SU-DHL-6 (cell line): ENCODE results near the gene SLC6A17.

Experiments
- CTCF ChIP-seq: fragments of 200-600 bp; sonication (generic); IDR thresholded peaks from one replicate; pipeline ENCODE4 v1.5.1; 2017; ENCODE audit warnings: antibody characterized with exemption, mild to moderate bottlenecking, low read length, moderate library complexity; ENCODE audit not compliant: insufficient read depth, poor library complexity, severe bottlenecking
- EZH2phosphoT487 ChIP-seq: fragments of 200-600 bp; sonication (generic), shearing (Covaris generic); conservative IDR thresholded peaks from 2 replicates; pipeline ENCODE4 v1.6.1; 2018; ENCODE audit warnings: mild to moderate bottlenecking, antibody characterized with exemption, low read length, moderate library complexity, mixed read lengths

GRCh38 chr1:110106013-110106941 is 44.0 kb upstream of the SLC6A17 start:
- TF ChIP-seq CTCF, result peak; percentile 67
- no peak for TF ChIP-seq EZH2phosphoT487
